Glutamatergic neuron (in vitro differentiated cells): ENCODE results near the gene GDPD5. TPM values are rescaled to one million over a fixed set of nuclear protein-coding genes. Genes with fewer than 3 reads are reported as not detected.
A peak's percentile ranks its signal among the peaks of the same experiment; 100 is the strongest.

ENCODE experiments used
- DNase-seq: peaks from one replicate; pipeline ENCODE4 v3.0.0; 2022
- H3K27ac Mint-ChIP-seq: one replicate; pipeline ENCODE4 v1.8.0; 2020; ENCODE audit warnings: mild to moderate bottlenecking, mixed read lengths, inconsistent platforms; ENCODE audit not compliant: unreplicated experiment
- H3K27me3 Mint-ChIP-seq: one replicate; pipeline ENCODE4 v1.8.0; 2020; ENCODE audit warnings: mild to moderate bottlenecking, moderate library complexity, mixed read lengths, inconsistent platforms; ENCODE audit not compliant: unreplicated experiment
- H3K36me3 Mint-ChIP-seq: one replicate; pipeline ENCODE4 v1.8.0; 2020; ENCODE audit warnings: mild to moderate bottlenecking, mixed read lengths, inconsistent platforms; ENCODE audit not compliant: unreplicated experiment
- H3K4me1 Mint-ChIP-seq: one replicate; pipeline ENCODE4 v1.8.0; 2020; ENCODE audit warnings: mild to moderate bottlenecking, low read depth, mixed read lengths, inconsistent platforms; ENCODE audit not compliant: unreplicated experiment
- H3K4me3 Mint-ChIP-seq: one replicate; pipeline ENCODE4 v1.8.0; 2020; ENCODE audit warnings: mild to moderate bottlenecking, mixed read lengths, inconsistent platforms; ENCODE audit not compliant: unreplicated experiment
- H3K9me3 Mint-ChIP-seq: one replicate; pipeline ENCODE4 v1.8.0; 2020; ENCODE audit warnings: mild to moderate bottlenecking, moderate library complexity, mixed read lengths, inconsistent platforms; ENCODE audit not compliant: unreplicated experiment
- long read RNA-seq: library from polyadenylated mRNA; unstranded; transcript quantifications from one replicate; pipeline ENCODE4 v2.0.0, GENCODE V29; 2020; ENCODE audit not compliant: unreplicated experiment
- total RNA-seq: library from RNA; stranded (reverse); fragmentation: NEBNext Ultra II Directional; extraction: Animal tissue kit (Norgen Biotek cat#: 25700); gene quantifications from one replicate; pipeline ENCODE4 v1.2.1, GENCODE V29; 2021; ENCODE audit not compliant: unreplicated experiment
- TF ChIP-seq, protein P1 (sequence below): fragments of 200-600 bp; sonication (generic); IDR thresholded peaks from one replicate; pipeline ENCODE4 v1.5.0; 2021; ENCODE audit not compliant: partially characterized antibody, unreplicated experiment

GDPD5 gene
- total RNA-seq = 147 TPM
- long read RNA-seq, partial matches to known transcripts = 3 of 13 reads
- long read RNA-seq, other reads (novel, unspliced or antisense) = 7 of 13 reads

DNA sequence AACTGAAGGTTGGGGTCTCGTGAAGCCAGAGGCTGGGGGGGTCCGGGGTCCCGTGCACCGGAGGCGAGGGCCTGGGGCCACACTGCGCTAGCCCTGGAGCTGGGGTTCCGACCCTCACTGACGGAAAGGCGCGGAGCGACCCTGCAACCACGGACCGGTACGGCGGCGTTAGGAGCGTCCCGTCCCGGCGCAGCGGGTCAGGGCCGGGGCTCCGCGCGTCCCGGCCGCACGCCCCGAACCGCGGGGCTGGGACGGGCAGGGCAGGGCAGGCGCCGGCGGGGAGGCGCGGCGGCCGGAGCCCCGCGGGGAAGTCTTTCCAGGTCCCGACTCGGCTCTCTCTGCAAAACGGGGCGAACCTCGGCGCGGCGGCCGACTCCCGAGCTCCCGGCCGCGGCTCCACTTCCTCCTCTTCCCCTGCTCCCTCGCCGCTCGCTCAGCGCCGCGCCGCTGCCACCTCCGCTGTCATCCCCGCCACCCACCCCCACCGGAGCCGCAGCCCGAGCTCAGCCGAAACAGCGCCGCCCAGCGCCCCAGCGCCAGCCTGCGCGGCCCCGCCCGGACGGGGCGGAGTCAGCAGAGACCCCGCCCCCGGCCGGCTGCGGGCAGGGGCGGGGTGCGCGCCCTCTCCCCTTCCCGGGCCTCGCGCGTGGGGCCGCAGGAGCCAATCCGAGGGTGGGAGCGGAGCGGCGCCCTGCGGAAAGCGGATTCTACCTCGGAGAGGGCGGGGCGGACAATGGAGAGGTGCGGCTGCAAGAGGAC is at the start of gene GDPD5:
Gene GDPD5, minus strand, starts transcription at position 509 of the 759 bp plus-strand sequence. CDS start 48,206 bp downstream, outside the sequence.
- peak; percentile 85 for DNase-seq
- peaks cover 12% of the 10 kb centered on the region for H3K9me3 Mint-ChIP-seq
- TF ChIP-seq, protein P1, sequence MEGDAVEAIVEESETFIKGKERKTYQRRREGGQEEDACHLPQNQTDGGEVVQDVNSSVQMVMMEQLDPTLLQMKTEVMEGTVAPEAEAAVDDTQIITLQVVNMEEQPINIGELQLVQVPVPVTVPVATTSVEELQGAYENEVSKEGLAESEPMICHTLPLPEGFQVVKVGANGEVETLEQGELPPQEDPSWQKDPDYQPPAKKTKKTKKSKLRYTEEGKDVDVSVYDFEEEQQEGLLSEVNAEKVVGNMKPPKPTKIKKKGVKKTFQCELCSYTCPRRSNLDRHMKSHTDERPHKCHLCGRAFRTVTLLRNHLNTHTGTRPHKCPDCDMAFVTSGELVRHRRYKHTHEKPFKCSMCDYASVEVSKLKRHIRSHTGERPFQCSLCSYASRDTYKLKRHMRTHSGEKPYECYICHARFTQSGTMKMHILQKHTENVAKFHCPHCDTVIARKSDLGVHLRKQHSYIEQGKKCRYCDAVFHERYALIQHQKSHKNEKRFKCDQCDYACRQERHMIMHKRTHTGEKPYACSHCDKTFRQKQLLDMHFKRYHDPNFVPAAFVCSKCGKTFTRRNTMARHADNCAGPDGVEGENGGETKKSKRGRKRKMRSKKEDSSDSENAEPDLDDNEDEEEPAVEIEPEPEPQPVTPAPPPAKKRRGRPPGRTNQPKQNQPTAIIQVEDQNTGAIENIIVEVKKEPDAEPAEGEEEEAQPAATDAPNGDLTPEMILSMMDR = peak; percentile 30
- H3K36me3 Mint-ChIP-seq = no peaks in the 10 kb centered on the region
- peaks cover 21% of the 10 kb centered on the region for H3K27me3 Mint-ChIP-seq
- peak within 1 kb of the TSS; percentile 90 for H3K4me3 Mint-ChIP-seq
- H3K4me1 Mint-ChIP-seq = peaks cover 5% of the 10 kb centered on the region
- H3K27ac Mint-ChIP-seq = peak within 1 kb of the TSS; percentile 76

GRCh38 chr11:75574698-75575602 is 49.2 kb upstream of the GDPD5 start:
- Mint-ChIP-seq H3K27ac (no peak overlapping the region), H3K4me3 (no peak overlapping the region), H3K9me3 (no peaks in the 10 kb centered on the region), H3K4me1 (peaks cover 6% of the 10 kb centered on the region), H3K27me3 (peaks cover 2% of the 10 kb centered on the region), H3K36me3 (no peaks in the 10 kb centered on the region)
- TF ChIP-seq, protein P1 = no peak
- no peak for DNase-seq

GRCh38 chr11:75572744-75573143 is 47.0 kb upstream of the GDPD5 start:
- H3K36me3 Mint-ChIP-seq = no peaks in the 10 kb centered on the region
- peaks cover 2% of the 10 kb centered on the region for H3K9me3 Mint-ChIP-seq
- H3K27me3 Mint-ChIP-seq = peaks cover 2% of the 10 kb centered on the region
- TF ChIP-seq, protein P1 = no peak
- H3K4me1 Mint-ChIP-seq = peaks cover 6% of the 10 kb centered on the region
- H3K27ac Mint-ChIP-seq = no peak overlapping the region
- no peak for DNase-seq
- H3K4me3 Mint-ChIP-seq = no peak overlapping the region

GRCh38 chr11:75571625-75572024 is 45.9 kb upstream of the GDPD5 start:
- peaks cover 5% of the 10 kb centered on the region for H3K4me1 Mint-ChIP-seq
- TF ChIP-seq, protein P1 = no peak
- no peak overlapping the region for H3K4me3 Mint-ChIP-seq
- no peaks in the 10 kb centered on the region for H3K36me3 Mint-ChIP-seq
- H3K27ac Mint-ChIP-seq = no peak overlapping the region
- peaks cover 2% of the 10 kb centered on the region for H3K27me3 Mint-ChIP-seq
- no peak for DNase-seq
- peaks cover 2% of the 10 kb centered on the region for H3K9me3 Mint-ChIP-seq
